ENCODE results near the gene SLC10A6. TPM values are rescaled to one million over a fixed set of nuclear protein-coding genes. Genes with fewer than 3 reads are reported as not detected.

SLC10A6 gene
- total RNA-seq, 1 donor from 2014 or later = 12.1 TPM

GRCh38 chr4:86810847-86811246, 38.3 kb downstream of the SLC10A6 start:
- no peaks in the 10 kb centered on the region for H3K27me3 ChIP-seq (ENCODE audit: control insufficient read depth, insufficient read depth, low read length)
- no peak for TF ChIP-seq CTCF (IDR thresholded peaks at IDR 0.05; ENCODE audit: insufficient read depth, low read length, severe bottlenecking)
- no peak for DNase-seq (ENCODE audit: low read depth)
- FAIRE-seq = no peak
- peaks cover 13% of the 10 kb centered on the region for H3K36me3 ChIP-seq (ENCODE audit: control insufficient read depth, insufficient read depth, low read length)
- no peak overlapping the region for H3K4me3 ChIP-seq (ENCODE audit: low read depth, low read length)

- Histone ChIP-seq H3K27me3 (ENCODE audit: control insufficient read depth, insufficient read depth, low read length) (no peaks in the 10 kb centered on the region), H3K36me3 (ENCODE audit: control insufficient read depth, insufficient read depth, low read length) (peaks cover 9% of the 10 kb centered on the region), H3K4me3 (ENCODE audit: low read depth, low read length) (no peak overlapping the region)
- FAIRE-seq = no peak
- DNase-seq (ENCODE audit: low read depth) = no peak
- no peak for TF ChIP-seq CTCF (IDR thresholded peaks at IDR 0.05; ENCODE audit: insufficient read depth, low read length, severe bottlenecking)
Observed at GRCh38 chr4:86809809-86810208, 39.4 kb downstream of the SLC10A6 start.

GRCh38 chr4:86791126-86791525, 58.1 kb downstream of the SLC10A6 start:
- TF ChIP-seq CTCF (IDR thresholded peaks at IDR 0.05; ENCODE audit: insufficient read depth, low read length, severe bottlenecking) = no peak
- DNase-seq (ENCODE audit: low read depth) (no peak), FAIRE-seq (no peak)
- peaks cover 3% of the 10 kb centered on the region for H3K36me3 ChIP-seq (ENCODE audit: control insufficient read depth, insufficient read depth, low read length)
- no peaks in the 10 kb centered on the region for H3K27me3 ChIP-seq (ENCODE audit: control insufficient read depth, insufficient read depth, low read length)
- H3K4me3 ChIP-seq (ENCODE audit: low read depth, low read length) = no peak overlapping the region

GRCh38 chr4:86788826-86789225, 60.4 kb downstream of the SLC10A6 start:
- Histone ChIP-seq H3K36me3 (ENCODE audit: control insufficient read depth, insufficient read depth, low read length) (peaks cover 3% of the 10 kb centered on the region), H3K4me3 (ENCODE audit: low read depth, low read length) (no peak overlapping the region), H3K27me3 (ENCODE audit: control insufficient read depth, insufficient read depth, low read length) (no peaks in the 10 kb centered on the region)
- TF ChIP-seq CTCF (IDR thresholded peaks at IDR 0.05; ENCODE audit: insufficient read depth, low read length, severe bottlenecking) = no peak
- no peak for DNase-seq (ENCODE audit: low read depth)
- no peak for FAIRE-seq

GRCh38 chr4:86778175-86778574, 71.0 kb downstream of the SLC10A6 start:
- TF ChIP-seq CTCF (IDR thresholded peaks at IDR 0.05; ENCODE audit: insufficient read depth, low read length, severe bottlenecking) = no peak

GRCh38 chr4:86775061-86775460, 74.1 kb downstream of the SLC10A6 start:
- H3K4me3 ChIP-seq (ENCODE audit: low read depth, low read length) = no peak overlapping the region
- no peak for FAIRE-seq
- H3K27me3 ChIP-seq (ENCODE audit: control insufficient read depth, insufficient read depth, low read length) = no peaks in the 10 kb centered on the region
- TF ChIP-seq CTCF (IDR thresholded peaks at IDR 0.05; ENCODE audit: insufficient read depth, low read length, severe bottlenecking) = no peak
- peaks cover 4% of the 10 kb centered on the region for H3K36me3 ChIP-seq (ENCODE audit: control insufficient read depth, insufficient read depth, low read length)
- no peak for DNase-seq (ENCODE audit: low read depth)

More at GRCh38 chr4:86778175-86778574, 71.0 kb downstream of the SLC10A6 start:
- DNase-seq (ENCODE audit: low read depth) = no peak
- H3K27me3 ChIP-seq (ENCODE audit: control insufficient read depth, insufficient read depth, low read length) = no peaks in the 10 kb centered on the region
- peaks cover 5% of the 10 kb centered on the region for H3K36me3 ChIP-seq (ENCODE audit: control insufficient read depth, insufficient read depth, low read length)
- no peak overlapping the region for H3K4me3 ChIP-seq (ENCODE audit: low read depth, low read length)
- no peak for FAIRE-seq
